Endothelial cell of umbilical vein (primary cell): ENCODE results near the gene CHPF2.

Experiments used
- EZH2 ChIP-seq: IDR thresholded peaks from 2 replicates; pipeline ENCODE4 v1.6.1; 2012; ENCODE audit warnings: borderline replicate concordance, low read depth, mild to moderate bottlenecking, moderate library complexity, low read length, inconsistent platforms; ENCODE audit not compliant: severe bottlenecking
- FOS ChIP-seq: IDR thresholded peaks from 2 replicates; pipeline ENCODE4 v1.6.1; 2011; ENCODE audit warnings: mild to moderate bottlenecking, low read length, moderate library complexity, borderline replicate concordance; ENCODE audit not compliant: insufficient read depth
- GATA2 ChIP-seq: IDR thresholded peaks from 2 replicates; pipeline ENCODE4 v1.7.0; 2011; ENCODE audit warnings: low read depth, mild to moderate bottlenecking, moderate library complexity, mixed read lengths, low read length; ENCODE audit not compliant: insufficient read length, insufficient read depth
- JUN ChIP-seq: IDR thresholded peaks from 2 replicates; pipeline ENCODE4 v1.6.1; 2011; ENCODE audit warnings: borderline replicate concordance, low read depth; ENCODE audit not compliant: insufficient read length, insufficient read depth
- POLR2A ChIP-seq: IDR thresholded peaks from 2 replicates; pipeline ENCODE4 v1.6.1; 2012; ENCODE audit warnings: low read depth, mild to moderate bottlenecking, control low read depth, low read length
- POLR2AphosphoS5 ChIP-seq: IDR thresholded peaks from 2 replicates; pipeline ENCODE4 v1.6.1; 2012; ENCODE audit warnings: low read depth, mild to moderate bottlenecking, control low read depth, low read length, moderate library complexity; ENCODE audit not compliant: insufficient read depth
- TF ChIP-seq, protein P1 (sequence below), 2 donors: IDR thresholded peaks; 1 replicate in 1 of 2; 2 replicates in 1 of 2; pipeline ENCODE4 v1.5.1; 2011; ENCODE audit warnings: low read length in 2 of 2, mild to moderate bottlenecking in 2 of 2, moderate library complexity in 2 of 2, control low read depth in 1 of 2, inconsistent platforms in 1 of 2, low read depth in 1 of 2; ENCODE audit not compliant: insufficient read depth in 1 of 2; ENCODE audit errors: extremely low read depth in 1 of 2

DNA sequence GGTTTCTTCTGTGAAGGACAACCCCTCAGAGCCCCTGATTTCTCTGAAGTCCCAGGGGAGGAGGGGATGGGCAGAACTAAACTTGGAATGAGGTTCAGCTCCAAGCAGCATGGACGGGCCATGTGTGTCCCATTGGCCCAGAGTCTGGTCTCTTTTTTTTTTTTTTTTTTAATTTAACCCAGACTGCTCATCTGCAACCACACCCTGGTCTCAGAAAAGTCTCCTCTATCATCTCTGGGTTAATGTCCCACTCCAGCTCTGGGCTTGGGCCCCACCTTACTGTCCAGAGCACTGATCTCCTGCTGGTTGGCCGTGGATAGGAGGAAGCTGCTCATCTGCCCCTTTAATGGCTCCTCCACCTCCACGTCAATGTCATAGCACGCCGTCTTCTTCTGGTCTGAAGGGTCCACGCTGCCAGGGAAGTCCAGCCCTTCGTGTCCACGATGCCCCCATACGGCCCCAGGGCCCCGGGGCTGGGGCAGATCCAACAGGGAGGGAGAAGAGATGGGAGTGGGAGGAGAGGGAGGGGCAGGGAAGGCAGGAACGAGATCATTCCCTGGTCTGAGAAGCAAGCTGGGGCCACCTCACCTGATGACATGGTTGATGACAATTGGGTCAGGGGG, 7.7 kb downstream of the CHPF2 start:
- TF ChIP-seq, protein P1, sequence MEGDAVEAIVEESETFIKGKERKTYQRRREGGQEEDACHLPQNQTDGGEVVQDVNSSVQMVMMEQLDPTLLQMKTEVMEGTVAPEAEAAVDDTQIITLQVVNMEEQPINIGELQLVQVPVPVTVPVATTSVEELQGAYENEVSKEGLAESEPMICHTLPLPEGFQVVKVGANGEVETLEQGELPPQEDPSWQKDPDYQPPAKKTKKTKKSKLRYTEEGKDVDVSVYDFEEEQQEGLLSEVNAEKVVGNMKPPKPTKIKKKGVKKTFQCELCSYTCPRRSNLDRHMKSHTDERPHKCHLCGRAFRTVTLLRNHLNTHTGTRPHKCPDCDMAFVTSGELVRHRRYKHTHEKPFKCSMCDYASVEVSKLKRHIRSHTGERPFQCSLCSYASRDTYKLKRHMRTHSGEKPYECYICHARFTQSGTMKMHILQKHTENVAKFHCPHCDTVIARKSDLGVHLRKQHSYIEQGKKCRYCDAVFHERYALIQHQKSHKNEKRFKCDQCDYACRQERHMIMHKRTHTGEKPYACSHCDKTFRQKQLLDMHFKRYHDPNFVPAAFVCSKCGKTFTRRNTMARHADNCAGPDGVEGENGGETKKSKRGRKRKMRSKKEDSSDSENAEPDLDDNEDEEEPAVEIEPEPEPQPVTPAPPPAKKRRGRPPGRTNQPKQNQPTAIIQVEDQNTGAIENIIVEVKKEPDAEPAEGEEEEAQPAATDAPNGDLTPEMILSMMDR (IDR thresholded peaks at IDR 0.05; ENCODE audit: extremely low read depth in 1 of 2, insufficient read depth in 1 of 2, low read depth in 1 of 2, low read length in 2 of 2): no peak
- TF ChIP-seq JUN (no peak), POLR2A (no peak), GATA2 (no peak), POLR2AphosphoS5 (no peak), EZH2 (no peak), FOS (no peak)
